ENCODE data around the gene MGST3.
"Not testable (repeated sequence)": the region's sequence is repeated elsewhere in the genome, so short reads cannot be mapped to it uniquely, and the experiment has no call there.

MGST3 gene

GRCh38 chr1:165629848-165630628 is 996 bp upstream of the MGST3 start:
- no peak for DNase-seq

DNA sequence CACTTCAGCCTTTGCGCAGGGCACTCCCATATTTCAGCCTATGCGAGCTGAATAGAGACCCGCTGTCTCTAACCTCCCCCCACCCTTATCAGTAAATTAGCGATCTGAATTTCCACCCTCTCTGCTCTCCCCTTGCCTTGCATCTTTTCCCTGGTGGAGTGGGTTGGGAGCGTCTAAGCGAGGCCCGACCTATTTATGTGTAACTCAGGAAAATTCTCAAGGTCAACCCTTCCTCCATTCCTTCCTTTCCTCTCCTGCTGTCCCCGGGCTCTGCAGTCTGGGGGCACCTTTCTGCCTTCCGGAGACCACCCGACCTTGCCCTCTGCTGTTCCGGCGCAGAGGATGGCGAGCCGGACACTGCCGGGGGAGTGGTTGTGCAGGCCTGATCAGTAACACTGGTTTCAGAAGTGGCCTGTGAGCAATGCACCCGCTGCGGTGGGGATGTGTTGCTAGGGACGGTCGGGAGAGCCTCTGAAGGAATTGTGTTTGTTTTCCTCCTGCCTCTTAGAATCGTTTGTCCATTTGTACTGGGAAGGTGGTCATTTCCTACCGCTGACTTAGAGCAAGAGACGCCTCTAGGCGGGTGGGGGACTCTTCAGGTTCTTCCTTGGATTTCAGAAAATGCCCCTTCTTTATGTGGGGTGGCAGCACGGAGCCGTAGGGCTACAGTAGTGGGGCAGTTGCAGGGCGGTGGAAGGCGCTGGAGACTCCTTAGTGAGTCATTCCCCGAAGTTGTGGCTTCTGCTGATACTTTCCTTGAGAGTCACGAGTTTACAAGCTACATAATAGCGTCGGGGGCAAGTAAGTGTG is 513 bp downstream of the MGST3 start:
- DNase-seq, result peak; percentile 12

- DNase-seq, result no peak
Observed at GRCh38 chr1:165632152-165632469, 1.1 kb downstream of the MGST3 start.

DNA sequence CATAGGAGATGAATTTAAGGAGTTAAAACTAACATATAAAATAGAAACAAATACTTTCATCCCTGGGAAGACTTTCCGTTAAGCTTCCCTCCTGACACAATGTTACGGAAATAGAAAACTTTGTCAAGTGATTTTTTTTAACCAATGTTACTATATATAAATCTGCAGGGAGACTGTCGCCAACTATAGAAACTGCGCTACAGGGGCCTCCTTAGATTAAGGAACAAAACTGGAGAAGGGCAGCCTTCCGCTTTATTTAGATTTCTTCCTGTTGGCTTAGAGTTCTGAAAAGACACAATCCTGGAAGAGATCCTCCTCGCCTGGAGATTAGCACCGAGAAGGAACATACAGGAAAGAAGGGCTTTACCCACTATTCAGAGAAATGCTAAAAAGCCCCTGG is 1.5 kb downstream of the MGST3 start:
- DNase-seq, result no peak

DNA sequence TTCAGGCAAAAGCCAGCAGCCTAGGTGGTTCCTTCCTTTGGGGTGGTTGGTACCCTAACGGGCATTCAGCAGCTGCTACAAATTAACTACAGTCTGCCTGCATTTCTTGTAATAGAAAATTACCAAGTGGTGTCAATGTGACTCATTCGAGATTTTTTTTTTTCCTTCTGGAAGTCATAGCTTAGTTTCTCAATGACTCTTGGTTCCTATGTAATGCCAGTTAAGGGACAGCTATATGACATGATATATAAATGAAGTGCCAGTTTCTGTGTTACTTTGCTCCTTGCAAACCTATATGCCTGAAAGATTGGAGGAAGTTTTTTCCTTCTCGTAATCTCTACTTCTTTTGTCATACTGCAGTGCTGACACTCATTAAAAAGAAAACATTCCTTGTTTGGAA is 2.6 kb downstream of the MGST3 start:
- DNase-seq, result no peak

DNA sequence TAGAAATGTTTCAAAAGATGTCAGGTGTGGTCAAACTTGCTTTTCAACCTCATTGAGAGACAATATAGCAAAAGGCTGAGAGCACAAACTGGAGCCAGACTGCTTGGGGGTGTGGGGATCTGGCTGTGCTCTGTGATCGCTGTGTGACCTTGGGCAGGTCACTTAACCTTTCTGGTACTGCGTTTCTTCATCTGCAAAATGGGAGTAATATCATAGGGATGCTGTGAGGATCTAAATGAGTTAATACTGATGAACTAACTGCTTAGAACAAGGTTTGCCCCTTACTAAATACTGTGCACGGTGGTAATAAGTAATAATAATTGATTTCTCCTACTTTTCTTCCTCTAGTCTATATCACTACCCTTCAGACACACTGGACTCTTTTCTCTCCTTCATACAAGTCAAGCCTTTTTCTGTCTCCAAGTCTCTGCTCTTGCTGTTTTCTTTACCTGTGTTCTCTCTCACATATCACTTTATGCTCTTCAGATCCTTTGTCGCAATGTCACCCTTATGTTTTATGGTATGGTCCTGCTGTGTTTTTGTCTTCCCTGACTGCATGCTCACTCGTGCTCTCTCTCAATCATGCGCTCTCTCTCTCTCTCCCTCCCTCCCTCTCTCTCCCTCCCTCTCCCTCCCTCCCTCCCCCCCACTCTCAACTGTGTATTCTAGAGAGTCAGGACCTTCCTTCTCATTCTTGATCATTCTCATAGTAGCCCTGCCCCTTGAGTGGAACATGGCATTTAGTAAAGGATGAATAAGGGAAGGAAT is 3.3 kb downstream of the MGST3 start:
- DNase-seq, result no peak

DNA sequence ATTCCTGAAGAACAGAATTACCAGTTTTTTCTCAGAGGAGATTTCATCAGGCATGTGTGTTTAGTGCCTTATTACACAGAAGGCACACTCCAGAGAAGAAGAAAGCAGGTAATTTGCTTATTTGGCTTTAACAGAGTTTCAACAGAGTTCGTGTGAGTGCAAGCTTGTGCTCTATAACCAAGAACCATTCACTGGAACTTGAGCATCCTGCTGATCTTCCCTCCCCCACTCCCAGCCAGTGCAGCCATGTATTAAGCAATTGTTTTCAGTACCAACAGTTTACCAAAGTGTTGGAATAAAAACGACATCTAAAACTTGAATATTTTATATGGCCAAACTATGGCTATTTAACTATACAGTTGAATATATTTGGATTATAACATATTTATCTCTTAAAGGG is 4.3 kb downstream of the MGST3 start:
- no peak for DNase-seq

GRCh38 chr1:165635823-165636222 is 4.8 kb downstream of the MGST3 start:
- no peak for DNase-seq

DNA sequence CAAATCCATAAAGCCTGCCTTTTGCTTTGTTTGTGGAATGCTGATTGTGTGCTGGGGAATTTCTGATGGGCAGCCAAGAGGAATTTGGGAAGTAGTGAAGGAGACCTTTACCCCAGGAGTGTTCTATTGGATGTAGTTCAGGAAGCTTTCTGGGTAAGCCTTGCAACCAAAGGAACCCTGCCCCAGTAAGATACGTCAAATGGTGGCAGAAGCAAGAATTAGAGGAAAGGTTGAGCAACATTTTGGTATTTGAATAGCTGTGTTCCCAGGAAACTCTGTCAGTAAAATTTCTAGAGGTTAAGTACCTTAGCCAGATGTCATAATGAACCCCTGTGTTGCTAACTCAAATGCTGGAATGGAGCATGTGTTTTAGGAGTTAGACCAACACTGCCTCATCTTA is 6.4 kb downstream of the MGST3 start:
- DNase-seq, result no peak

- DNase-seq, result not testable (repeated sequence)
Observed at GRCh38 chr1:165638211-165638610, 7.2 kb downstream of the MGST3 start.

DNA sequence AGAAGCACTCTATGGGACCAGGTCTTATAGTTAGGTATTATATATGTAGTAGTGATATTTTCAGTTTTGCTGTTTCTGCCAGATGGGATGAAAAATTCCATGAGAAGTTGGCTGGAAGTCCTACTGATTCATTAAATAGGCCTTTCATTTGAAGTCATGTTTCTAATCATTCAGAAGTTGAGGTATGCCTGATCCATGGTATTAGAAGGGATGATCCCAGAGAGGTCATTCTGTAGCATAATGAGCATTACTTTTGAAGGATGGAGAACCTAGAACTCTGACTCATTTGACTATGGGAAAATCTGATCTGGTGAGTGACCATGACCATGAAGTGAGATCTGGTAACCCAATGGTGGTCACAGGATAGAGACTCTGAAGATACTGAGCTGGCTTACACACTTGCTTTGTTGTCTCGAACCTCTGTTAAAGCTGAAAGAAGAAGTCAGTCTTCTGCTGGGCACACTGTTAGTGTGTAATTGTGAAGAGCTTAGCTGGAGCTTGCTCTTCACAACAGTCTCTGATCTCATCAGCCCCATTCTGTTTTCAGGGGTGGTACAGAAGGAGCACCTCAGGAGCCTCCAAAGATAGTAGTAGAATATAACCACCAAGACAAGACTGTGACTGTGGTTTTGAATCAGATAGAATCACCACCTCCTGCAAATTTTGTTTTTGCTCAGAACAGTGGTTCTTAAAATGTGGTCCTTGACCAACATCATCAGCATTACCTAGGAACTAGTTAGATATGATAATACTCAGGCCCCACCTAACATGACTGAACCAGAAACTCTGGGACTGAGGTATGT is 9.0 kb downstream of the MGST3 start:
- no peak for DNase-seq

GRCh38 chr1:165641231-165641987 is 10.4 kb downstream of the MGST3 start:
- no peak for DNase-seq

GRCh38 chr1:165644064-165644735 is 13.2 kb downstream of the MGST3 start:
- DNase-seq, result no peak

DNA sequence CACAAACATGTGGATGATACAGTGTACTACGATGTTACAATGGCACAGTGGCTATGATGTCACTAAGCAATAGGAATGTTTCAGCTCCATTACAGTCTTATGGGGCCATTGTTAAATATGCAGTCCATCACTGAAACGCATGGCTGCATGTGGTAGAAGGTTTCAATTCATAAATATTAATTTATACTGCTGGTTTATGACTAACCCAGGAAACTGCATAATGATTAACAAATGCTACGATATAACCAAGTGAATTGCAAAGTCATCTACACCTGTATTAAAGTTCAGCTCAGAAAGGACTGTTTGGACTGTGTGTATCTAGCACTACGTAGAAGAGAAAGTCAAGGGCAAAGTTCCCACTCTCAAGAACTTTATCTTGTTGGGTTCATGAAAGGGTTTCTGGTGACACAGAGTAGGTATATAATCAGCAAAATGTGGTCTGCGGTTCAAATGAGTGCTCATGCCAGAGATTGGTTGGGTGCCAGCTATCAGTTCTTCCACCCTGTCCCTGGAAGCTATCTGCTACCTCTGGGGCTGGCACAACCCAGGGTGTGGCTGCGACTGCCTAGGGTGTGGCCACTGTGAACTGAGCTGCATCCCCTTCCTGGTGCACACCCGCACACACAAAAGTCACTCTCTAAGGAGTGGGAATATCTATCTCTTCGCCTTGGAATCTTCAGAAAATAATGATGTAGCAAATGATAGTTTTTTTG is 14.8 kb downstream of the MGST3 start:
- peak; percentile 43 for DNase-seq

DNA sequence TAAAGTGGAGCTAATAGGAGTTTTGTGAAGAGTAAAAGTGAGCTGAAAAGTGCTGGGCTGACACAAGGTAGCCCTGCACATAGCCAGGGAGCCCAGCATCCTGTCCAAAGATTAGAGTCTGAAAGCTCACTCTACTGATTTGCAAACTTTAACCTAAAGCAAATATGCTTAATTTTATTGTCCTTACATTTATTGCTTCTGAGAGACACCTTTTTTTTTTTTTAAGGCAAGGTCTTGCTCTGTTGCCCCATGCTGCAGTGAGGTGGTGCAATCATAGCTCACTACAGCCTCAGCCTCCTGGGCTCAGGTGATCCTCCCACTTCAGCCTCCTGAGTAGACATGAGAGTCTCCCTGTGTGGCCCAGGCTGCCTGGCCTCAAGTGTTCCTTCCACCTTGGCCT is 16.5 kb downstream of the MGST3 start:
- DNase-seq, result no peak

GRCh38 chr1:165647970-165648369 is 16.9 kb downstream of the MGST3 start:
- DNase-seq, result no peak

DNA sequence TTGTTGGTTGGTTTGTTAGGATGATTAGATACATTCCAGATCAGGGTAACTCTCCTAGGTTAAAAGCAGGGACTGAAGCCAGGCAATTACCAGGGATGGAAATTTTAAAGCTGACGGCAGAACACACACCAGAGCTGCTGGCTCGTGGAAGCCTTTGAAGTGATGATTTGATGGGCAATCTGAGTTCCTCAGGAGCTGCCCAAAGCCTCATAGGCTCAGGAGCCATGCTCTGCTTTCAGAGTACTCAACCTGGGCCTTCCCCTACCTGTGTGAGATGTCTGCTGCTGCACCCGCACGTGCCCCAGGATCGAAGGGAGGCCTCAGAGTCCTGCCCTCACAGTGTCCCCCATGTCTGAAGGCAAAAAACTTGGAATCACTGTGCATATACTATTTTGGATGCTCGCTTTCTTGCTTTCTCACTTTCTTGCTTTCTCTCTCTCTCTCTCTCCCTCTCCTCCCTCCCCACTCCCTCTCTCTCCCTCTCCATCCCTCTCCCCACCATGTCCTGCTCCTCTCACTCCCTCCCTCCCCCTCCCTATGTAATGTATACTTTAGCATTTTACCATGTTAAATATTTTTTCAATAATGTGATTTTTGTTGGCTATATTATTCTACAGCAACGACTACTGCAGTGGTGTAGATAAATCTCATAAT is 18.0 kb downstream of the MGST3 start:
- DNase-seq, result no peak

- no peak for DNase-seq
Observed at GRCh38 chr1:165650981-165651625, 20.1 kb downstream of the MGST3 start.

GRCh38 chr1:165658766-165659580 is 27.9 kb downstream of the MGST3 start:
- DNase-seq, result not testable (repeated sequence)
